Activated T-cell treated with anti-CD3 and anti-CD28 coated beads, Interleukin-2, amount 50 U/mL, for 72 hours (primary cell): ENCODE data around the gene MANBA. TPM values are rescaled to one million over a fixed set of nuclear protein-coding genes. Genes with fewer than 3 reads are reported as not detected.
A peak's percentile ranks its signal among the peaks of the same experiment; 100 is the strongest.
"Not testable (repeated sequence)": the region's sequence is repeated elsewhere in the genome, so short reads cannot be mapped to it uniquely, and the experiment has no call there.

Experiments
- ATAC-seq, 2 donors: fragments of 150-1000 bp; cut with Tn5 transposase; replicated peaks in 1 of 2; 2 replicates each; pipeline ENCODE4 v1.10.0; 2021; ENCODE audit warnings: moderate library complexity in 2 of 2, mild to moderate bottlenecking in 1 of 2
- DNase-seq, 2 donors: peaks; one replicate each; pipeline ENCODE4 v3.0.0; 2021 to 2022; ENCODE audit warnings: mixed read lengths in 1 of 2
- H3K27ac Mint-ChIP-seq: one replicate; pipeline ENCODE4 v1.8.0; 2022; ENCODE audit warnings: mild to moderate bottlenecking, moderate library complexity, mixed read lengths
- H3K27me3 Mint-ChIP-seq: one replicate; pipeline ENCODE4 v1.8.0; 2022; ENCODE audit warnings: low read depth, mixed read lengths
- H3K36me3 Mint-ChIP-seq, 2 donors: one replicate each; pipeline ENCODE4 v1.8.0; 2022; ENCODE audit warnings: mixed read lengths in 2 of 2, mild to moderate bottlenecking in 1 of 2; ENCODE audit not compliant: insufficient read depth in 2 of 2
- H3K4me1 Mint-ChIP-seq: one replicate; pipeline ENCODE4 v1.8.0; 2022; ENCODE audit warnings: low read depth, mixed read lengths
- H3K4me3 Mint-ChIP-seq, 2 donors: one replicate each; pipeline ENCODE4 v1.8.0; 2022; ENCODE audit warnings: mild to moderate bottlenecking in 2 of 2, mixed read lengths in 2 of 2, moderate library complexity in 2 of 2
- H3K9me3 Mint-ChIP-seq, 2 donors: one replicate each; pipeline ENCODE4 v1.8.0; 2022; ENCODE audit warnings: mixed read lengths in 2 of 2
- total RNA-seq, 2 donors: library from RNA; stranded (reverse); gene quantifications; one replicate each; pipeline ENCODE4 v1.2.3, GENCODE V29; 2022

MANBA gene
- total RNA-seq, 2 donors from 2014 or later: 14.8 to 16.8 TPM

DNA sequence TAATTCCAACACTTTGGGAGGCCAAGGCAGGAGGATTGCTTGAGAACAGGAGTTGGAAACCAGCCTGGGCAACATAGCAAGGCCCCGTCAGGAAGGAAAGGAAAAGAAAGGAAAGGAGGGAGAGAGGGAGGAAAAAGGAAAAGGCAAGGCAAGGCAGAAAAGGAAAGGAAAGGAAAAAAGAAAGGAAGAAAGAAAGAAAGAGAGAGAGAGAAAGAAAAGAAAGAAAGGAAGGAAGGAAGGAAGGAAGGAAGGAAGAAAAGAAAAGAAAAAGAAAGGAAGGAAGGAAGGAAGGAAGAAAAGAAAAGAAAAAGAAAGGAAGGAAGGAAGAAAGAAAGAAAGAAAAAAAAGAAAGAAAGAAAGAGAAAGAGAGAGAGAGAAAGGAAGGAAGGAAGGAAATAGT, 51.7 kb downstream of the MANBA start:
- not testable (repeated sequence) for H3K27me3 Mint-ChIP-seq, ATAC-seq, H3K4me1 Mint-ChIP-seq, H3K9me3 Mint-ChIP-seq, H3K4me3 Mint-ChIP-seq, DNase-seq
- H3K36me3 Mint-ChIP-seq: peaks cover 0 to 12% of the 10 kb centered on the region in 2 donors
- H3K27ac Mint-ChIP-seq: peak overlapping the region; percentile 28

DNA sequence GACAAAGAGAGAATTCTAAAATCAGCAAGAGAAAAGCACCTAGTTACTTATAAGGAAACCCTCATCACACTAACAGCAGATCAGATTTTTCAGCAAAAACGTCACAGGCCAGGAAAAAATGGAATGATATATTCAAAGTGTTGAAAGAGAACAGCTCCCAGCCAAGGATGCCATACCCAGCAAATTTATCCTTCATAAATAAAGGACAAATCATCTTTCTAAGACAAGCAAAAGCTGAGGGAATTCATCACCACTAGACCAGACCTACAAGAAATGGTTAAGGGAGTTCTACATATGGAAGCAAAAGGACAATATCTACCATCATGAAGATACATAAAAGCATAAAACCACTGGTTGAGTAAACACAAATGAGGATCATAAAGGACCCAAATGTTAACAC, 53.6 kb downstream of the MANBA start:
- DNase-seq (no peak), ATAC-seq (no peak)
- peaks cover 0 to 12% of the 10 kb centered on the region in 2 donors for H3K36me3 Mint-ChIP-seq
- no peak overlapping the region for H3K27ac Mint-ChIP-seq
- no peaks in the 10 kb centered on the region for H3K4me1 Mint-ChIP-seq
- peaks cover 0 to 6% of the 10 kb centered on the region in 2 donors for H3K9me3 Mint-ChIP-seq
- no peak overlapping the region for H3K4me3 Mint-ChIP-seq
- no peaks in the 10 kb centered on the region for H3K27me3 Mint-ChIP-seq

DNA sequence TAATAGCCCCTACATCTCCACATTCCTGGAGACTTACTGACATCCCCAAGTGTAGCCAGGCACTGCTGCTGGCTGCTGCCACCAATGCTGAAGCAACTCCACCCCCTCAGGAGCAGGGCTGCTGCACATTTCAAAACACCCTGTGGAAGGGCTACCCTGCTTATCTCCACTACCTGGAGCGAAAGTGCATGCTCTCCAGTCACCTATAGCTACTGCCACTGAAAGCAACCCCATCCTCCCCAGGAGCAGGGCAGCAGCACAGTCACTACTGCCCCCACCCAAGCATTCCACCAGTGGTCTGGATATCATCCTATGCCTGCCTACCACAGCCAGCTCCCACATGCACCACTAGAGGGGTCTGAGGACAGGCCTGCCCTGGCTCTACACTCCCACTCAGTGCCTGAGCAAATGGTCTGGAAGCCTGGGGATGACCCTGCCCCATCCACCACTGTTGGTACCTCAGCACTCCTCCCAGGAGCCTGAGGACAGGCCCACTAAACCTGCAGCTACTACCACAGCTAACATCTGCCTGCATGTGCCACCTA, 55.3 kb downstream of the MANBA start:
- Mint-ChIP-seq H3K4me1 (no peaks in the 10 kb centered on the region), H3K27ac (no peak overlapping the region), H3K9me3 (peaks cover 0 to 6% of the 10 kb centered on the region in 2 donors), H3K4me3 (no peak overlapping the region), H3K27me3 (no peaks in the 10 kb centered on the region), H3K36me3 (peaks cover 0 to 12% of the 10 kb centered on the region in 2 donors)
- ATAC-seq (no peak), DNase-seq (no peak)

DNA sequence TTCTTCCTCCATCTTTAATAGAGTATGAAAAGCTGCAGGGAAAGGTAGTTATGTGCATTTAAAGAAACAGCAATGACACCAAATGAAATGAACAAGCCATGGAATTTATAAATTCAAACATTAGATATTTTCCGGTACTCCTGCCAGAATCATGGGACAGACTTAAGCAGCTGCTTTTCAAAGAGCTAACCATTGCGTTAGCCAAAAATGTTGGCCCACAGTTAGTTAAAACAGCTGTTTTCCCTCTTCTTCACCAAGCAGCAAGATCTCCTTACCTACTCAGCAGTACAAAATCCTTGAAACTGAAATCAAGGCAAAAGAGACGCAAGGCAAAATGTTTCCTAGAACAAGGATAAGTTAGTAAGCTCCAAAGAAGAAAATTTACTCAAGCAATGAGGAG, 64.0 kb downstream of the MANBA start:
- no peaks in the 10 kb centered on the region for H3K9me3 Mint-ChIP-seq
- H3K4me3 Mint-ChIP-seq: no peak overlapping the region
- H3K27ac Mint-ChIP-seq: no peak overlapping the region
- no peaks in the 10 kb centered on the region for H3K36me3 Mint-ChIP-seq
- no peaks in the 10 kb centered on the region for H3K4me1 Mint-ChIP-seq
- no peaks in the 10 kb centered on the region for H3K27me3 Mint-ChIP-seq
- DNase-seq (no peak), ATAC-seq (no peak)

DNA sequence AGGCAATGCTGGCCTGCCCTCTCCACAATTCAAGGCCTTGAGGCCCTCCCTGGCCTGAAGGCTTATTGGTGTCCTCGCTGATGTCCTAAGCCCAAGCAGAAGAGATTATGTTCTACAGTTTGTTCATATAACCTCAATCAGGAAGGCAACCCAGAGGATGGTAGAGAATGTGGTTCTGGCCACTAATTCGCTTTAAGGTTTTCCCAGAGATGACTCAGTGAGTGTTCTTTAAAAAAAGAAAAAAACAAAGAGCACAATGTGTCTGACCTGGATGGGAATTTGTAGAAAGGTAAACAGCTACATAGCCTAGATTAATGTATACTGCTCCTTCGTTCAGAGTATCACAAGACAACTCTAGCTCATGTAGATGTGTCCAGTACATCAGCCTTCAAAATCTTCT, 66.0 kb downstream of the MANBA start:
- Mint-ChIP-seq H3K27me3 (no peaks in the 10 kb centered on the region), H3K9me3 (no peaks in the 10 kb centered on the region), H3K36me3 (no peaks in the 10 kb centered on the region), H3K4me1 (no peaks in the 10 kb centered on the region), H3K27ac (no peak overlapping the region), H3K4me3 (no peak overlapping the region)
- ATAC-seq (no peak), DNase-seq (no peak)

DNA sequence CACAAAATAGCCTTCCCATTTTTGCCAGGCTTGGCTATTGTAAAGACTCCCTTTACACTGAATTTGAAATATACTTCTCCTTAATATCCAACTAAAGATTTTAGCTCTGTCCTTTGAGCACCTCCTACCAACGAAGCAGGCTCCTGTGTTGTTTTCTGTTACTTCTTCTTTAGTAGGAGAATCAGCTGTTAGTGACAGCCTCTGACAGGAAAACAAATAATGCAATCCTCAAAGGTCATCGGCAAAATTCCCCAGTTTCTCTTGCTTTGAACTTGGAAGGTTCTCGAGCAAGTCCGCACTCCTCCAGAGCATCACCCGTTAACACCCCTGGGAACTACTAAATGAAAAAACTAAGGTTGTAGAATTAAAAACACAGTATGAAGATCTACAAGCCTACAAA, 66.9 kb downstream of the MANBA start:
- H3K27ac Mint-ChIP-seq: no peak overlapping the region

DNA sequence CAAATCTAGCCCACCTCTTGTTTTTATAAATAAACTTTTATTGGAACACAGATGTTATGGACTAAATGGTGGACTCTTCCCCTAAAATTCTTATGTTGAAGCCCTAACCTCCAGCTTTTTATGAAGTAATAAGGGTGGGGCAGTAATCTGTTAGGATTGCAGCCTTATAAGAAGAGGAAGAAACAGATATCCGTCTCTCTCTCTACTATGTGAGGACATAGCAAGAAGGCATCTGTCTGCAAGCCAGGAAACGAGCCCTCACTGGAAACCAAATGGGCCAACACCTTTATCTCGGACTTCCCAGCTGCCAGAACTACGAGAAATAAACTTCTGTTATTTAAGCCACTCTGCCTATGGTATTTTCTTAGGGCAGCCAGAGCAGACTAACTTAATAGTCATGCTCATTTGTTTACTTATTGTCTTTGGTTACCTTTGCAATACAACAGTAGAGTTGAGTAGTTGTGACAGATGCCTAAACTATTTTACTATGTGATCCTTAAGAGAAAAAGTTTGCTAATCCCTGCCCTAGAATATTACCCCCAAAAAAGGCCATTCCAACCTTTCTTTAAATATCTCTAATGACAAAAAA, 67.4 kb downstream of the MANBA start:
- Mint-ChIP-seq H3K27me3 (no peaks in the 10 kb centered on the region), H3K27ac (no peak overlapping the region), H3K4me3 (no peak overlapping the region), H3K36me3 (no peaks in the 10 kb centered on the region), H3K9me3 (no peaks in the 10 kb centered on the region), H3K4me1 (no peaks in the 10 kb centered on the region)
- no peak for ATAC-seq
- no peak for DNase-seq

More for the DNA sequence above, 66.9 kb downstream of the MANBA start:
- H3K4me1 Mint-ChIP-seq: no peaks in the 10 kb centered on the region
- no peaks in the 10 kb centered on the region for H3K27me3 Mint-ChIP-seq
- no peak for ATAC-seq
- no peaks in the 10 kb centered on the region for H3K36me3 Mint-ChIP-seq
- no peak for DNase-seq
- H3K4me3 Mint-ChIP-seq: no peak overlapping the region
- no peaks in the 10 kb centered on the region for H3K9me3 Mint-ChIP-seq

DNA sequence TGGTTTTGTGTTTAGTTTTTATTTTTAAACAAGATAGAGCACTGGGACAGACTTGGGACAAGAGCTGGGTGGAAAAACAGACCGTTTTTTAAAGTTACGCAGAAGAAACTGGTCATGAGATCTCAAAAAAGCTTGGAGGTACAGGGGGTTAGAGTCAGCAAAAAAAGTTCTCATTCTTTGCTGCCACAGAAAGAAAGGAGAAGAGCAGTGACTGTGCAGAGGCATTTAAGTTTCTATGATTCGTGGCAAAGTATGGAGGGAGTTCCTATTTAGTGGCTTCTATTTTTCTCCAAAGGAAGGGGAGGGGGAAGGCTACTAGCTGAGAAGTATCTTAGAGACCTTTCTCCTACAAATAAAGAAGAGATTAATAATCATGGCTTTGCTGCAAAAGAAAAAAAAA, 68.3 kb downstream of the MANBA start:
- ATAC-seq (no peak), DNase-seq (no peak)
- H3K4me3 Mint-ChIP-seq: no peak overlapping the region
- H3K9me3 Mint-ChIP-seq: no peaks in the 10 kb centered on the region
- no peaks in the 10 kb centered on the region for H3K27me3 Mint-ChIP-seq
- H3K4me1 Mint-ChIP-seq: no peaks in the 10 kb centered on the region
- no peaks in the 10 kb centered on the region for H3K36me3 Mint-ChIP-seq
- H3K27ac Mint-ChIP-seq: no peak overlapping the region

DNA sequence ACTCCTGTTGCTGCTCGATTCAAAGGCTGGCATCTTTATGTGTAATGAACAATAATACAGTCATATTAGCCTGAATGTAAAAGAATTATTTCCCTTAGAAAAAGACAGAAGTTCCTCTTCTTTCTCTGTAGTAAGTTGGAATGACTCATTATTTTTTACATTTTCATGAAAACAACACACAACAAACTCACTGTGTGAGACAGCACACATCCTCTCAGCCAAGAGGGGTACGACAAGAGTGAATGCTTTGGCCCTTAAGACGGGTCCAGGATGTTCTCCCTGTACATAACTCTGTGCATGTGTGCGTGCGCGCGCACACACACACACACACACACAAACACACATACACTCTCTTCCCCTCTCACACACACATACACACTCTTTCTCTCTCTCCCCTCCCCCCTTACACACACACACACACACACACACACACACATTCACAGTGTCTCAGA, 72.8 kb downstream of the MANBA start:
- ATAC-seq (no peak), DNase-seq (no peak)
- Mint-ChIP-seq H3K27me3 (no peaks in the 10 kb centered on the region), H3K27ac (no peak overlapping the region), H3K9me3 (no peaks in the 10 kb centered on the region), H3K36me3 (no peaks in the 10 kb centered on the region), H3K4me1 (no peaks in the 10 kb centered on the region), H3K4me3 (no peak overlapping the region)

DNA sequence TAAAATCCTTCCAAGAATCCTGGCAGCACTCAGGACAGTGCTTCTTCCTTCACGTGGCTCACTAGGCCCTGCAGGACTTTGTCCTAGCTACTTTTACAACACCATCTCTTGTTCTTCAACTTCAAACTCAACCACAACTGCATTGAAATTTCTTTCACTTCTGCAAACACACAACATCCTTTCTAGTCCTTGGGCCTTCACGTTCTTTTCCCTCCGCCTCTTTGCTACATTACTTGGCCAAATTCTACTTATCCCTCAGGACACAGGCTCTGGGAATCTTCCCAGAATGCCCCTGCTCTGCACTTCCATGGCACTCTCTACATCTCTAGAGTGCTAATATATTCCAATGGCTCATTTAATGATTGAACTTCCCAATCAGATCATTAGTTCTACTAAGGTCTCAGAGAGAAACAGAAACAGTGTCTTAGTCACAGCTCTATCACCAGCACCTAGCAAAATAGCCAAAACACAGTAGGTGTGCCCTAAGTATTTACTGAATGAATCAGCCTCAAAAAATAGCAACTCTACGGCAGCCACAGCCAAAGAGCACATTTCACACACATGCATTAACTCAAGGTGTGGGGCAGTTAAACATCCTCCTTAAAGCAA, 73.3 kb downstream of the MANBA start:
- Mint-ChIP-seq H3K9me3 (no peaks in the 10 kb centered on the region), H3K4me1 (no peaks in the 10 kb centered on the region), H3K27me3 (no peaks in the 10 kb centered on the region), H3K36me3 (no peaks in the 10 kb centered on the region), H3K4me3 (no peak overlapping the region), H3K27ac (no peak overlapping the region)
- no peak for DNase-seq
- peak; percentile 36 to 51 for ATAC-seq

DNA sequence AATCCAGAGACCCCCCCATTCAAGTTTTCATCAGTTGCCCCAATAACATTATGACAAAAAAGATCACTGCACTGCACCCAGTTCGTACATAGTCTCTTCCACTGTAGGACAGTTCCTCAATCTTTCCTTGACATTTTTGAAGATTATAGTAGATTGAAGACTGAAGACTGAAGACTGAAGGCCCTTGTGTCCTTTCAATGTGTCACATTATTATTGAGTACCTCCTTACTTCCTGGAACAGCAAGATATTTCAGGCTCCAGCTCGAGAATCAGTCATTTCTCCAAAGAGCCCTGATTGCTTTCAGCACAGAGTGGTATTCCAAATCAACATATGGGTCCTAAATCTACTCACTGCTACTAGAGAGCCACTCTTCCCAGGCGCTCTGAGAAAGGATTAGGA, 75.0 kb downstream of the MANBA start:
- no peak for ATAC-seq
- DNase-seq: no peak
- no peak overlapping the region for H3K4me3 Mint-ChIP-seq
- H3K4me1 Mint-ChIP-seq: no peaks in the 10 kb centered on the region
- no peaks in the 10 kb centered on the region for H3K36me3 Mint-ChIP-seq
- no peaks in the 10 kb centered on the region for H3K9me3 Mint-ChIP-seq
- no peak overlapping the region for H3K27ac Mint-ChIP-seq
- no peaks in the 10 kb centered on the region for H3K27me3 Mint-ChIP-seq

DNA sequence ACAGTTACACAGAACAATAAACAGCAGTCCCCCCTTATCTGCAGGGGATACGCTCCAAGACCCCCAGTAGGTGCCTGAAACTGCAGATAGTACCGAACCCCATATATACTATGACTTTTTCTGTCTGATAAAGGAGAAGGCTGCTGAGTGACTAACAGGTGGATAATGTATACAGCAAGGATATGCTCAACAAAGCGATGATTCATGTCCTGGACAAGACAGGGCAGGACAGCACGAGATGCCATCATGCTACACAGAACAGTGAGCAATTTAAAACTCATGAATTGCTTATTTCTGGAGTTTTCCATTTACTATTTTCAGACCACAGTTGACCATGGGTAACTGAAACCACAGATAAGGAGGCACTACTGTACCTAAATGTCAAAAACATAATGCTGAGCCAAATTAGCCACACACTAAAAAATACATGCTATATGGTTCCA, 76.1 kb downstream of the MANBA start:
- Mint-ChIP-seq H3K27ac (no peak overlapping the region), H3K4me1 (no peaks in the 10 kb centered on the region), H3K9me3 (no peaks in the 10 kb centered on the region), H3K4me3 (no peak overlapping the region), H3K36me3 (no peaks in the 10 kb centered on the region), H3K27me3 (no peaks in the 10 kb centered on the region)
- ATAC-seq (peak in 1 of 2 donors; percentile 26), DNase-seq (no peak)

DNA sequence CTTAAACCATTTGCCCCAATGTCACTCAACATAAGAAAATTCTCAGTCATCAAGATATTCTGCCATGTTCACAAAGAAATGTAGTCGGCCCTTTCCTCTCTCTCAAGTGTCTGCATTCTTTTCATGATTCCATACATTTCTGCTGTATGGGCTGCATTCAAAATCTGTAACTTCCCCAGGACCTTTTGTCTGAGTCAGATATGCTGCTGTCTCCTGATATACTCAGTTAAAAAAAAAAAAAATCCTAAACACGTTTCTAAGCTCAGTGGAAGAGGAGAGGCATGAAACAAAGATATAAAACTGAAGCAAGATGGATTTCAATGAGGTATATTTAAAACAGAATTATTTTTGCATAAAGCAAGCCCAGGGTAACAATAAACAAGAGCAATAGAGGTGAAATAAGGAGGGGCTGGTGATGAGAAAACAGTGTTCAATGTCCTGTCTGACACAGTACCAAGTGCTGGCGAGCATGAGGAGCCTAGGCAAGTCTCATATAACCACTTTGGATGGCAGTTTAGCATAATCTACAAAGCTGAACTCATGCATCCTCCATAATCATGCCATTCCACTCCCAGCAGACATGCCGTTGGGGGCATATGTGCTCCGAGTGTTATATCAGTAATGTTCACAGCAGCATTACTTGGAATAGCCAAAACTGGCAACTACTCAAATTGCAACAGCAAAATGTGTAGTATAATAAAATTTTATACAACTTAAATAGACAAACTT, 76.7 kb downstream of the MANBA start:
- DNase-seq (no peak), ATAC-seq (no peak)
- Mint-ChIP-seq H3K4me3 (no peak overlapping the region), H3K27ac (no peak overlapping the region), H3K36me3 (no peaks in the 10 kb centered on the region), H3K9me3 (no peaks in the 10 kb centered on the region), H3K27me3 (no peaks in the 10 kb centered on the region), H3K4me1 (no peaks in the 10 kb centered on the region)
